ENCODE results near the gene CBX1. TPM values are rescaled to one million over a fixed set of nuclear protein-coding genes. Genes with fewer than 3 reads are reported as not detected.

Gene CBX1
- total and polyA plus RNA-seq, 2 experiments from 2014 or later = 127 to 223 TPM

DNA sequence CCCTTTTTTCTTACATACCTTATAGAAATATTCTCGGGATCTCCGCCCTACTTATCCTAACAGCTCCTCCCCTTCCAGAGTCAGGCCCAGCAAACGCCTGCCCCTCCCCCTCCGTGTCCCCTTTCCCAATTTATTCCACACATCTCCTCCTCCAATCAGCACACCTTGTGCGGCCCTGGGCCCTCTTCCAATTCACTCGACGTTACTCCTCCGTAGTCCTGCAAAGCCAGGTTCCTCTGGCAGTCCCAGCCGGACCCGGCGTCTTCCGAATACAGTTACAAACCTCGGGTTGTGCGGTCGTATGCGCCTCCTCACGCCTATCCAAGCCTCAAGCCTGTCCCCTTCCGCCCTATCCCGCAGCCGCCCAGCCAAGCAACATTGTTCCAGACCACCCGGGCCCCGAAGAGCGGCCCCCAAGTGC is 677 bp downstream of the CBX1 start:
- Histone ChIP-seq H3K27ac (ENCODE audit: low read depth) (peak overlapping the region; percentile 95), H3K36me3 (ENCODE audit: insufficient read depth) (no peaks in the 10 kb centered on the region), H3K79me2 (replicated peaks; ENCODE audit: insufficient read depth) (peaks cover 49% of the 10 kb centered on the region), H4K20me1 (replicated peaks; ENCODE audit: insufficient read depth) (peaks cover 33% of the 10 kb centered on the region), H3K4me1 (ENCODE audit: insufficient read depth) (peaks cover 7% of the 10 kb centered on the region; the same call in 1 of the 2 replicates), H3F3A (replicated peaks; ENCODE audit: low read depth) (no peaks in the 10 kb centered on the region; the same call in none of the 2 replicates), H3K9me2 (ENCODE audit: insufficient read depth) (no peaks in the 10 kb centered on the region), H3K27me3 (ENCODE audit: insufficient read depth) (no peaks in the 10 kb centered on the region), H3K4me2 (peak overlapping the region; percentile 80), H3K4me3 (peak overlapping the region; percentile 87), H2AFZ (peak overlapping the region; percentile 39)
- Mint-ChIP-seq H3K36me3 (ENCODE audit: low read depth) (peaks cover 6% of the 10 kb centered on the region; the same call in 1 of the 3 replicates), H3K9me3 (no peaks in the 10 kb centered on the region; the same call in 1 of the 3 replicates), H3K27me3 (ENCODE audit: insufficient read depth, low read depth, poor library complexity) (peaks cover 7% of the 10 kb centered on the region), H3K4me3 (peak overlapping the region; percentile 82), H3K27ac (peak overlapping the region; percentile 97), H3K4me1 (peaks cover 8% of the 10 kb centered on the region)
- TF ChIP-seq POLR2AphosphoS5 (IDR thresholded peaks at IDR 0.05; ENCODE audit: low read depth) (peak; percentile 66), JUNB (IDR thresholded peaks at IDR 0.05; ENCODE audit: unreplicated experiment) (no peak)
- peak; percentile 66 for ATAC-seq
- peak; percentile 89 for DNase-seq (ENCODE audit: low spot score)

DNA sequence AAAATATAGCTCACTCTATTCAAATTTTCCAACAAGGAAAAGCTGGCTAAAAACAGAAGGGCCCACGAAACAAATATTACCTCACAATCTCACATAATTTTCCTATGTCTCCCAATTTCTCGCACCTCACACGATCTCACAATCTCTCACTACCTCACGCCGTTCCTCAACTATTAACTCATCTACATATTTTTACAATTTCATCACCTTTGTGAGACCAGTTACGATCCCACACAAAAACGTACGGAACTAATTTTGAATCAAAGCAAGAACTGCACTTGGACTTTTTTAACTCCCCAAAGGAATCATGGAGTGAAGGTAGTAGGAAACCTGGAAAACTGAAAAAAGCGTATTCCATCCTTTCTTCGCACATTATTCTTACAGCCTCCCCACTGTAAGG is 1.1 kb downstream of the CBX1 start:
- Histone ChIP-seq H3K27ac (ENCODE audit: low read depth) (peak overlapping the region; percentile 95), H3K79me2 (replicated peaks; ENCODE audit: insufficient read depth) (peaks cover 53% of the 10 kb centered on the region), H4K20me1 (replicated peaks; ENCODE audit: insufficient read depth) (peaks cover 38% of the 10 kb centered on the region), H3K4me2 (peak overlapping the region; percentile 80), H3K4me3 (peak overlapping the region; percentile 87), H3F3A (replicated peaks; ENCODE audit: low read depth) (peaks cover 4% of the 10 kb centered on the region), H3K27me3 (ENCODE audit: insufficient read depth) (no peaks in the 10 kb centered on the region), H3K4me1 (ENCODE audit: insufficient read depth) (peaks cover 7% of the 10 kb centered on the region; the same call in 1 of the 2 replicates), H3K9me2 (ENCODE audit: insufficient read depth) (no peaks in the 10 kb centered on the region), H3K36me3 (ENCODE audit: insufficient read depth) (no peaks in the 10 kb centered on the region), H2AFZ (no peak overlapping the region)
- Mint-ChIP-seq H3K36me3 (ENCODE audit: low read depth) (peaks cover 9% of the 10 kb centered on the region; the same call in 2 of the 3 replicates), H3K4me3 (peak overlapping the region; percentile 82), H3K27ac (peak overlapping the region; percentile 97), H3K9me3 (no peaks in the 10 kb centered on the region; the same call in 1 of the 3 replicates), H3K4me1 (peaks cover 8% of the 10 kb centered on the region), H3K27me3 (ENCODE audit: insufficient read depth, low read depth, poor library complexity) (peaks cover 7% of the 10 kb centered on the region)
- no peak for DNase-seq (ENCODE audit: low spot score)
- TF ChIP-seq ZNF114 (CRISPR knock-in tag; IDR thresholded peaks at IDR 0.05) (no peak), ETS1 (IDR thresholded peaks at IDR 0.05) (no peak), POLR2AphosphoS5 (IDR thresholded peaks at IDR 0.05; ENCODE audit: low read depth) (no peak), EZH2 (IDR thresholded peaks at IDR 0.05; ENCODE audit: low read depth, unreplicated experiment) (no peak), EZH2phosphoT487 (IDR thresholded peaks at IDR 0.05; ENCODE audit: unreplicated experiment) (no peak), CREB1 (CRISPR knock-in tag; IDR thresholded peaks at IDR 0.05; ENCODE audit: low read depth) (no peak), ZNF331 (CRISPR knock-in tag; IDR thresholded peaks at IDR 0.05; ENCODE audit: low read depth) (no peak)
- TF ChIP-seq, protein P1, sequence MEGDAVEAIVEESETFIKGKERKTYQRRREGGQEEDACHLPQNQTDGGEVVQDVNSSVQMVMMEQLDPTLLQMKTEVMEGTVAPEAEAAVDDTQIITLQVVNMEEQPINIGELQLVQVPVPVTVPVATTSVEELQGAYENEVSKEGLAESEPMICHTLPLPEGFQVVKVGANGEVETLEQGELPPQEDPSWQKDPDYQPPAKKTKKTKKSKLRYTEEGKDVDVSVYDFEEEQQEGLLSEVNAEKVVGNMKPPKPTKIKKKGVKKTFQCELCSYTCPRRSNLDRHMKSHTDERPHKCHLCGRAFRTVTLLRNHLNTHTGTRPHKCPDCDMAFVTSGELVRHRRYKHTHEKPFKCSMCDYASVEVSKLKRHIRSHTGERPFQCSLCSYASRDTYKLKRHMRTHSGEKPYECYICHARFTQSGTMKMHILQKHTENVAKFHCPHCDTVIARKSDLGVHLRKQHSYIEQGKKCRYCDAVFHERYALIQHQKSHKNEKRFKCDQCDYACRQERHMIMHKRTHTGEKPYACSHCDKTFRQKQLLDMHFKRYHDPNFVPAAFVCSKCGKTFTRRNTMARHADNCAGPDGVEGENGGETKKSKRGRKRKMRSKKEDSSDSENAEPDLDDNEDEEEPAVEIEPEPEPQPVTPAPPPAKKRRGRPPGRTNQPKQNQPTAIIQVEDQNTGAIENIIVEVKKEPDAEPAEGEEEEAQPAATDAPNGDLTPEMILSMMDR (conservative IDR thresholded peaks at IDR 0.05; ENCODE audit: low read depth in 2 of 2) = no peak
- ATAC-seq = no peak

Data from GM23338 (cell line).